Karpas-422 (cell line): Measurements from ENCODE around the gene PYROXD2. TPM values are rescaled to one million over a fixed set of nuclear protein-coding genes. Genes with fewer than 3 reads are reported as not detected.
"Not testable (repeated sequence)": the region's sequence is repeated elsewhere in the genome, so short reads cannot be mapped to it uniquely, and the experiment has no call there.

ENCODE experiments used
- DNase-seq: peaks from one replicate; pipeline ENCODE4 v3.0.0-alpha.2; 2015
- H2AFZ ChIP-seq: fragments of 200-600 bp; sonication (generic); 2 replicates; pipeline ENCODE4 v1.6.1; 2014; ENCODE audit warnings: antibody characterized with exemption, low read length, mixed read lengths
- H3K27ac ChIP-seq: fragments of 200-600 bp; sonication (generic); 2 replicates; pipeline ENCODE4 v1.5.1; 2014; ENCODE audit warnings: mild to moderate bottlenecking, low read length, moderate library complexity
- H3K27me3 ChIP-seq: fragments of 200-600 bp; sonication (generic); 2 replicates; pipeline ENCODE4 v1.6.1; 2014; ENCODE audit warnings: low read length, mixed read lengths
- H3K36me3 ChIP-seq: fragments of 200-600 bp; sonication (generic); 2 replicates; pipeline ENCODE4 v1.6.1; 2014; ENCODE audit warnings: low read length, mixed read lengths; ENCODE audit not compliant: insufficient read depth
- H3K4me1 ChIP-seq: fragments of 200-600 bp; sonication (generic); 2 replicates; pipeline ENCODE4 v1.6.1; 2014; ENCODE audit warnings: mild to moderate bottlenecking, low read length, mixed read lengths
- H3K4me2 ChIP-seq: fragments of 200-600 bp; sonication (generic); 2 replicates; pipeline ENCODE4 v1.6.1; 2014; ENCODE audit warnings: low read length, low read depth, mild to moderate bottlenecking; ENCODE audit not compliant: poor library complexity, severe bottlenecking
- H3K4me3 ChIP-seq: fragments of 200-600 bp; sonication (generic); 2 replicates; pipeline ENCODE4 v1.5.1; 2014; ENCODE audit warnings: mild to moderate bottlenecking, antibody characterized with exemption, low read length, mixed read lengths
- H3K79me2 ChIP-seq: fragments of 200-600 bp; sonication (generic); 2 replicates; pipeline ENCODE4 v1.6.1; 2014; ENCODE audit warnings: mild to moderate bottlenecking, low read length, mixed read lengths
- H3K9ac ChIP-seq: fragments of 200-600 bp; sonication (generic); 2 replicates; pipeline ENCODE4 v1.6.0; 2014; ENCODE audit warnings: low read length
- H3K9me2 ChIP-seq: fragments of 200-600 bp; sonication (generic), shearing (Covaris generic); replicated peaks from 2 replicates; pipeline ENCODE4 v1.6.0; 2014; ENCODE audit warnings: mild to moderate bottlenecking, low read length, moderate library complexity; ENCODE audit not compliant: insufficient read depth
- H3K9me3 ChIP-seq: fragments of 300-700, 200-600 bp; sonication (generic); 2 replicates; pipeline ENCODE4 v1.6.1; 2014; ENCODE audit warnings: low read length, mixed read lengths
- H4K20me1 ChIP-seq: fragments of 200-600 bp; sonication (generic); 2 replicates; pipeline ENCODE4 v1.6.1; 2014; ENCODE audit warnings: mild to moderate bottlenecking, antibody characterized with exemption, low read length, low read depth; ENCODE audit not compliant: insufficient read depth
- total RNA-seq: library from RNA; depleted of rRNA; stranded (reverse); fragments of >200 nt; shearing (Covaris generic); gene quantifications from 2 replicates; pipeline ENCODE4 v1.2.3, GENCODE V29; 2014; ENCODE audit warnings: low replicate concordance

Gene PYROXD2
- total RNA-seq, 1 experiment from 2014 or later, result 1.2 TPM

DNA sequence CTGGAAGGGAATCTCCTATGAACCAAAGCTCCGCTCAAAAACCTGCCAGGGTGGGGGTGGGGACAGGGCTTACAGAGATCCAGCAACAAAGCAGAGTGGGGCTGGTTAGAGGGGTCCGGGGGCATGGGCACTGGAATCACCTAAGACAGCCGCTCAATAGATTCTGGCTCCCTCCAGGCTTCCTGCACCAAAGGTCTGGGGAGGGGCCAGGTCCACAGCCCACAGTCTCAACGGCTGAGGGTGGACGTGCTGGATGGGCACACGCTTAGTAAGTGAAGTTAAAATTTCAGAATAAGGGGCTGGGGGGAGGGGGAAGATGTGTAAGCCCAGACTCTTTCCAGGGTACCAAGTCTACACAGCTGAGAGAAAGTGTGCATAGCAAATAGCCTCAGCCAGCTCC lies 31.1 kb downstream of the PYROXD2 start:
- no peaks in the 10 kb centered on the region for H4K20me1 ChIP-seq
- no peaks in the 10 kb centered on the region for H3K9me2 ChIP-seq
- no peak overlapping the region for H3K4me3 ChIP-seq
- no peak overlapping the region for H3K27ac ChIP-seq
- no peak overlapping the region for H3K4me2 ChIP-seq
- no peaks in the 10 kb centered on the region for H3K9me3 ChIP-seq
- no peak for DNase-seq
- no peak overlapping the region for H3K9ac ChIP-seq
- no peaks in the 10 kb centered on the region for H3K79me2 ChIP-seq
- no peaks in the 10 kb centered on the region for H3K27me3 ChIP-seq
- no peak overlapping the region for H2AFZ ChIP-seq
- H3K4me1 ChIP-seq, result no peaks in the 10 kb centered on the region
- H3K36me3 ChIP-seq, result no peaks in the 10 kb centered on the region

DNA sequence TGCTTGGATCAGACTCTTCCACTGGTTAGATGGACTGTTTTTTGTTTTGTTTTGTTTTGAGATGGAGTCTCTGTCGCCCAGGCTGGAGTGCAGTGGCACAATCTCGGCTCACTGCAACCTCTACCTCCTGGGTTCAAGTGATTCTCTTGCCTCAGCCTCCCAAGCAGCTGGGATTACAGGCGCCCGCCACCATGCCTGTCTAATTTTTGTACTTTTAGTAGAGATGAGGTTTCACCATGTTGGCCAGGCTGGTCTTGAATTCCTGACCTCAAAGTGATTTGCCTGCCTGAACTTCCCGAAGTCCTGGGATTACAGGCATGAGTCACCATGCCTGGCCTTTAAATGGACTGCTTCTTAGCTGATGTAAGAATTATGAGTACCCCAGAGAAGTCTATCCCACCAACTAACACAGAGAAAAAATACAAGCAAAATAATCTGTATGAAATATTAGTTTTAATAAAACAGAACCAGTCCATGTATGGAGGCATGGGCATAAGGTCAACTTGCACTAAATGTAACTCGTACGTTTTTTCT lies 31.8 kb downstream of the PYROXD2 start:
- not testable (repeated sequence) for H3K4me3 ChIP-seq, H3K4me1 ChIP-seq, H3K9me3 ChIP-seq, H3K9me2 ChIP-seq, H3K36me3 ChIP-seq, H4K20me1 ChIP-seq, DNase-seq, H3K79me2 ChIP-seq, H3K4me2 ChIP-seq, H2AFZ ChIP-seq, H3K27me3 ChIP-seq, H3K27ac ChIP-seq, H3K9ac ChIP-seq

DNA sequence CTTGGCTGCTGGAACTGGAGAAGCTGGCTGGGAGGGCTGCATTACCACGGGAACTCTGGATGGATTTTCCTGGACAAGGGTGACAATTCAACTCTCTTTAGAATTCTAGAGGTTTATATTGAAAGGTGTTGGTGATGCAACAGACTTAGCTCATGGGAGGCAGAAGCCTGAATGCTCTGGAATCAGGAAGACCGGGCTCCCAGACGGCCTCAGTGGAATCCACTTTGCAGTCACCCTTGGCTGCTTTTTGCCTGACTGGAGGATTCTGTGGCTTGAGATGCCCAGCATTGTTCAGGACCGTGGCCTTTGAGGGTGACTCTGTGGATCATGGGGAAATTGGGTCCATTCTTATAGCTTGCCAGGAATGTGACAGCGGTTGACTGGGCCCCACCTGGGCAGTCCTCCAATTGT lies 32.3 kb downstream of the PYROXD2 start:
- no peaks in the 10 kb centered on the region for H4K20me1 ChIP-seq
- no peaks in the 10 kb centered on the region for H3K36me3 ChIP-seq
- H3K4me1 ChIP-seq, result no peaks in the 10 kb centered on the region
- H3K27me3 ChIP-seq, result no peaks in the 10 kb centered on the region
- H3K4me3 ChIP-seq, result no peak overlapping the region
- no peaks in the 10 kb centered on the region for H3K79me2 ChIP-seq
- H3K9me2 ChIP-seq, result no peaks in the 10 kb centered on the region
- H3K9ac ChIP-seq, result no peak overlapping the region
- no peak overlapping the region for H3K27ac ChIP-seq
- no peak for DNase-seq
- H3K9me3 ChIP-seq, result no peaks in the 10 kb centered on the region
- no peak overlapping the region for H2AFZ ChIP-seq
- no peak overlapping the region for H3K4me2 ChIP-seq

DNA sequence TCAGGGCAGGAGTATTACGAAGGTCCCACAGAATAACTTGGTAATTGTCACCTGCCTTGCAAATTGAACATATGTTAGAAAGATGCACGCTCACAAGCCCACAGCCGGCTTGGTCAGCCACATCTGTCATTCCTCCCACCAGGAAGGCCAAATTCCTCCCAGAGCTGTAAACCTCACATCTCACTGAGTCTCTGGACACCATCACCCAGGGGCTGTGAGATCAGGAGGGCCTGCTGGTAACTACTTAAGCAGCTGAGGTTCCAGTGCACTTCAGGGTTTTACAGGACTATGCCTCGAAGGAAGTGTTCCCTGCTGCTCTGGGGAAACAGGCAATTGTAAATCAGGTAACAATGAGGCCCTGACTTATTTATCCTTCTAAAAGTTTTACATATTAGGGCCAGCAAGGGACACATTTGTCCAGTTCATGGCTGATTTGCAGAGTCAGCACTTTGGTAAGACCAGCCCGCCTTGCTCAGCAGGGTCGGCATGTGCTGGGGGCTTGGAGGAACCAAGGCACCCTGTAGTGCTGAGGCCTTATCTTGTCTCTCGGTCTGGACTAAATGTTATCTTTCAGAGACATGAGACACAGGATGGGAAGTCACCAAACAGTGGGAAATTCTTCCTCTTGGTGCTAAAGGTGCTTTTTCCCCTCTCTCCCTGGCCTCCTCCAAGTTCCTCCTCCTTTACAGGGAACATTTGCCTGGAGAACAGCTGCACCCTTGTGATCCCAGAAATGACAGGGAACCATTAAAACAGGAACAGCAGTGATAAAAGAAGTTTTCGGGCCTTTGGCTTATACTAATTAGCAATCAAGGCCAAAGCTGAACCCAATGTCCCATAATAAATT lies 34.3 kb downstream of the PYROXD2 start:
- Histone ChIP-seq H3K4me3 (no peak overlapping the region), H3K4me1 (no peaks in the 10 kb centered on the region), H3K9me2 (no peaks in the 10 kb centered on the region), H3K27me3 (no peaks in the 10 kb centered on the region), H3K27ac (no peak overlapping the region), H2AFZ (no peak overlapping the region), H3K79me2 (no peaks in the 10 kb centered on the region), H4K20me1 (no peaks in the 10 kb centered on the region), H3K4me2 (no peak overlapping the region), H3K9me3 (no peaks in the 10 kb centered on the region), H3K9ac (no peak overlapping the region), H3K36me3 (no peaks in the 10 kb centered on the region)
- DNase-seq, result no peak

DNA sequence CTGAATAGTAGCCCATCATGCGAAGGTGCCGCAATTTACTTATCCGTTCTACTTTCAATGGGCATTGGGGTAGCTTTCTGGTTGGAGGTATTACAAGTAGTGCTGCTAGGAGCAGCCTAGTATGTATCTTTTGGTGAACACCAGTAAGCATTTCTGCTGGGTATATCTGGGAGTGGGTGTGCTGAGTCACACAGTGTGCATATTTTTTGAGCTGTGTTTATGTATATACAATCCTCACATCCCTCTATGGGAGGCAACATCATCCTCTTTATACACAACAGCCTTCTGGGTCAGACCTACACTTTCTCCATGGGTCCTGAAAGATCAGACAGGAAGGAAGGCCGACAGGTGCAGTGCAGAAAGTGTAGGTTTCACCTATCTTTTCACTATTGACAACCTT lies 36.3 kb downstream of the PYROXD2 start:
- Histone ChIP-seq H3K4me2 (no peak overlapping the region), H3K9me2 (no peaks in the 10 kb centered on the region), H3K4me3 (no peak overlapping the region), H3K9ac (no peak overlapping the region), H3K79me2 (no peaks in the 10 kb centered on the region), H3K4me1 (no peaks in the 10 kb centered on the region), H3K27me3 (no peaks in the 10 kb centered on the region), H2AFZ (no peak overlapping the region), H3K27ac (no peak overlapping the region), H3K36me3 (no peaks in the 10 kb centered on the region), H4K20me1 (no peaks in the 10 kb centered on the region), H3K9me3 (no peaks in the 10 kb centered on the region)
- DNase-seq, result no peak

DNA sequence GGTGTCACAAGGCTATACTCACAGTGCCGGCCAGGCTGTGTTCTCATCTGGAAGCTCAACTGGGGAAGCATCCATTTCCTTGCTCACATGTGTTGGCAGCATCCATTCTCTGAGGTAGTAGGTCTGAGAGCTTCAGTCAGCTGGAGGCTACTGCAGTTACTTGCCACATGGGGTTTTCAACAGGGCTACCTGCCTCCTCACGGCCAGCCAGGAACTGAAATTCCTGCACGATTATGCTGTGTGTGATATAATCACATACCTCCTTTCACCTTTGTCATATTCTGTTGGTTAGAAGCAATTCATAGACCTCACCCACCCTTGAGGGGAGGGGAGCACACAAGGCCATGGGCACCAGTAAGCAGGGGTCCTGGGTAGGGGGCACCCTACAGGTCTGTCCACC lies 37.4 kb downstream of the PYROXD2 start:
- no peak overlapping the region for H2AFZ ChIP-seq
- H3K9me3 ChIP-seq, result no peaks in the 10 kb centered on the region
- H3K27ac ChIP-seq, result no peak overlapping the region
- no peak overlapping the region for H3K9ac ChIP-seq
- no peaks in the 10 kb centered on the region for H3K9me2 ChIP-seq
- no peaks in the 10 kb centered on the region for H4K20me1 ChIP-seq
- H3K79me2 ChIP-seq, result no peaks in the 10 kb centered on the region
- H3K4me1 ChIP-seq, result no peaks in the 10 kb centered on the region
- H3K4me2 ChIP-seq, result no peak overlapping the region
- no peaks in the 10 kb centered on the region for H3K27me3 ChIP-seq
- H3K36me3 ChIP-seq, result no peaks in the 10 kb centered on the region
- no peak for DNase-seq
- no peak overlapping the region for H3K4me3 ChIP-seq

DNA sequence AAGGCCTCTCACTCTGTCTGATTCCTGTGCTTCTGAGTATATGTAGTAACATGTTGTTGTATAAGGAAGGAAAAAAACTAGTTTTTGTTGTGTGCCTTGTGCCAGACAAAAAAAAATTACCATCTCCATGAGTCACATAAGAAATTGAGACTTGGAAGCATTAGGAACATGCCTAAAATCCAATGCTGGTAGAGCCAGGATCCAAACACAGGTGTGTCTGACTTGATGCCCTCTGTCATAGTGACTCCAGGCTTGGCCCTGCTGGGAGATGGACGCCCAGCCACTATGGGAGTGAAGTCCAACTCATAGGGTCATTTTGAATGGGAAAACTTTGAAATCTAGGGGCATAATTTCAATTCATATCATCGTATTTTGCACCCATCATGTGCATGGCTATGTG lies 38.0 kb downstream of the PYROXD2 start:
- DNase-seq, result no peak
- Histone ChIP-seq H3K9me2 (no peaks in the 10 kb centered on the region), H3K9me3 (no peaks in the 10 kb centered on the region), H4K20me1 (no peaks in the 10 kb centered on the region), H3K27me3 (no peaks in the 10 kb centered on the region), H2AFZ (no peak overlapping the region), H3K4me1 (no peaks in the 10 kb centered on the region), H3K4me2 (no peak overlapping the region), H3K4me3 (no peak overlapping the region), H3K79me2 (no peaks in the 10 kb centered on the region), H3K9ac (no peak overlapping the region), H3K27ac (no peak overlapping the region), H3K36me3 (no peaks in the 10 kb centered on the region)

DNA sequence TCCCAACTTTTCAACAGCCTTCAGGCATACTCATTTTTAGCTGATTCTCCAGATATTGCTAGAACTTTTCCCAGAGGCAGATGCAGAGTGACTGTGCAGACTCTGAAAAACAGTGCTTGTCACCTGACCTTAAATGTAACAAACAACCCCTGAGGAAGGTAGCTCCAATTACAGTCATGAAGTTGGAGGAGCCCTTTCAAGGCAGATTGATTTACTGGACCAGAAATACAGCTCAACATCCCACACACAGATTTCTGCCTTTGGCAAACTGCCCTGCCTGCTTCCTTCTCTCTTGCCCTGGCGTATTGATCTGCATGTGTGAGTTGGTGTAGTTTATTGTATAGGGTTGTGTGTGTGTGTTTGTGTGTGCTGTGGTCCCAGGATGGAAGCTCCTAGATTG lies 38.5 kb downstream of the PYROXD2 start:
- Histone ChIP-seq H3K9me2 (no peaks in the 10 kb centered on the region), H3K9me3 (no peaks in the 10 kb centered on the region), H3K27ac (no peak overlapping the region), H3K27me3 (no peaks in the 10 kb centered on the region), H3K4me2 (no peak overlapping the region), H4K20me1 (no peaks in the 10 kb centered on the region), H3K9ac (no peak overlapping the region), H3K4me1 (no peaks in the 10 kb centered on the region), H3K36me3 (no peaks in the 10 kb centered on the region), H2AFZ (no peak overlapping the region), H3K79me2 (no peaks in the 10 kb centered on the region), H3K4me3 (no peak overlapping the region)
- DNase-seq, result no peak
